ENCODE measurements around the gene FBXW5.

The FBXW5 gene

DNA sequence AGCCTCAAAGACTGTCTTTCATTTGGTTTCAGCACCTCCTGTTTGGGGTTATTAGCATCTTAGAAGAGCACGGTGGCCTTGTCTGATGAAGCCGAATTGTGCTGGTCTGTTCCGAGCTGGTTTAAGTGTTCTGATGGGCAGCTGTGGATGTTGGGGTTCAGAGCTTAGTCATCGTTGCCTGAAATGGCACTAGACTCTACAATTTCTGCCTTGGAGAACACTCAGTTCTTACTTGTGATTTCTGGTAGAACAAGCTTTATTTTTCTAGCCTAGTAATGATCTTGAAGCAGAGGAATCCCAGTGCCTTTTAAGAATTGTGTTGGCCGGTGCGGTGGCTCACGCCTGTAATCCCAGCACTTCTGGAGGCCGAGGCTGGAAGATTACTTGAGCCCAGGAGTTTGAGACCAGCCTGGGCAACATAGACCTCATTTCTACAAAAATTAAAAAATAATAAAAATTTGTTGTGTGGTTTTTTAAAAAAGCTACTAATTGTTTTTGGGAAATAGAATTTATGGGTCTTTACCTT lies 7.8 kb downstream of the FBXW5 start:
- in situ Hi-C loops (cut with MboI; ENCODE audit: low sequenced_read_pairs), result no loop called here

DNA sequence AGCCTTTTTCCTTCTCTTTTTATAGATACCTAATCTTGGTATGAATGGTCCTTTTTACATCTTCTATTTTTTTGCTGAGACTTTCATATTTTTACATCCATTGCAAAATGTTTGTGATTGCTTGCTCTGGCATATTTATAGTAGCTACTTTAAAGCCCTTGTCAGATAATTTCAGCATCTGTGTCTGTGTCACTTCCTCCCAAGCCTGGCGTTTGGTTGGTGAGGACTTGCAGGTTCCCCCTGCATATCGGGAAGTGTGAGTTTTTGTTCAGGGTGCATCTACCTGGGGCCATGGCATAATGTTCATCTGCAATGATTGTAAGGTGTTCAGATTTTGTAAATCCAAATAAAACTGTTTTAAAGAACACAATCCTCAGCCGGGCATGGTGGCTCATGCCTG lies 8.9 kb downstream of the FBXW5 start:
- in situ Hi-C loops (cut with MboI; ENCODE audit: low sequenced_read_pairs), result no loop called here

DNA sequence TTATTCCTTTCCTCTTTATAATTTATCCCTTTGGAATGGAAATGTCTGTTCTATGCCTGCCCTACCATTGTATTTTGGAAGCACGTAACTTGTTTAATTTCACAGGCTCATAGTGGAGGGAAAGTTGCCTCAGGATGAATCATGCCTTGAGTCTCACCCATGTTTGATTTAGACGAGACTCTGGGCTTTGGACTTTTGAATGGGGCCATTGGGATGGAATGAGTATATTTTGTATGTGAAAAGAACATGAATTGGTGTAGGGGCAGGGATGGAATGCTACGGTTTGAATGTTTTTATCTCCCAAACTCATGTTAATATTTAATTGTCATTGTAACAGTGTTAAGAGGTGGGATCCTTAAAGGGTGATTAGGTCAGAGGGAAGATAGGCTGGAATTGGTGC lies 10.3 kb downstream of the FBXW5 start:
- in situ Hi-C loops (cut with MboI; ENCODE audit: low sequenced_read_pairs), result no loop called here

DNA sequence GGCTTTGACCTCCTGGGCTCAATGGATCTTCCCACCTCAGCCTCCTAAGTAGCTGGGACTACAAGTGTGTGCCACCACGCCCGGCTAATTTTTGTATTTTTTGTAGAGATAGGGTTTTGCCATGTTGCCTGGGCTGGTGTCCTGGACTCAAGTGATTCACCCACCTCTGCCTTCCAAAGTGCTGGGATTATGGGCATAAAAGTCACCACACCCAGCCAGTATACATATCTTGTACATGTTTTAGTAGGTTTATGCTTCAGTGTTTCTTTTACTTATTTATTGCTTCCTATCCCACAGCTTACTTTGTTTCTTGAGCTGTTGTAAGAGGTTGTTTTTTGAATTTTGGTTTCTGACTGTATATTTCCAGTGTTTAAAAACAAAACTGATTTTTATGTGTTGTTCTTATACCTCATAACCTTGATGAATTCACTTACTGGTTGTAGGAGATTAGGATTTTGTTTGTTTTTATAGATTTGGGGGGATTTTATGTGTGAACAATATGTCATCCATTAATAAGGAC lies 12.9 kb downstream of the FBXW5 start:
- in situ Hi-C loops (cut with MboI; ENCODE audit: low sequenced_read_pairs), result no loop called here

- in situ Hi-C loops (cut with MboI; ENCODE audit: low sequenced_read_pairs), result no loop called here
These were observed 14.5 kb downstream of the FBXW5 start for GRCh38 chr9:136930014-136930413.

GRCh38 chr9:136928591-136928990 lies 15.9 kb downstream of the FBXW5 start:
- in situ Hi-C loops (cut with MboI; ENCODE audit: low sequenced_read_pairs), result no loop called here

DNA sequence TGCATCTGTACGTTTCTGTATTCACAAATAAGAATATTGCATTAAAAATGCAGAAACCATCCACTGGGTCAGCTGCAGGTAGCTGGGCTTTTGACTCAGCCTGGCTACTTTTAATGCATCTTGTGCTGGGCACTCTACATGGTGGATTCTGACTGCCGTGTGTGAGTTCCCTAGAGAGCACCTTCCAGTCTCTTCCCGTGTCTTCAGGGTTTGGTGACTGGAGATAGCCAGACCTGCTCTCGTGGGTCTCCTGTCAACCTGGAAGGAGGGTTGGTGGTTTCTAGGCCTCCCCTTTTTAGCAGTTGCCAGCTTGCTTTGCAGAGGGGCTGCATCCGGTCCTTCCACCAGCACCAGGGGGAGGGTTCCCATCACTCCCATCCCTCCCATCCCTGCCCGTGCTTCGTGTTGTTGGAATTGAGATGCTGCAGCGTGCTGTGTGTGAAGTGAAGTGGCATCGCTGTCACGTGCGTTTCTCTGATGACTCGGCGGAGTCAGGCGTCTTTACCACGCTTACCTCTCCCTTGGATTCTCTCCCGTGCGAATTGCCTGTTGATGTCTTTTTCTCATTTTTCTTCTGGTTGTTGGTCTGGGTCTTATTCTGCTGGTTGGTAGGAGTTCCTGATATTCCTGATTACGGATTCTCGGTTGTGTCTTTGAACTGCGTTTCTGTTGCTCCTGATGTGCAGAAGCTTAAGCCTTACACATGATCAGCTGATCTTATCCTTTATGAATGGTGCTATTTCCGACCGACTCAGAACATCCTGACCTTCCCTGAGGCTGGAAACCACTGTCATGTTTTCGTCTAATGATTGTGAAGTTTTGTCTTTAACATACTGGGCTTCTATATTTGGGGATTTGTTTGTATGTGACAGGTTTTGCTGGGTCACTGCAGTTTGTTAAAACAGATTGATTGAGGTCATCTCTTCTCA lies 16.9 kb downstream of the FBXW5 start:
- in situ Hi-C loops (cut with MboI; ENCODE audit: low sequenced_read_pairs), result no loop called here

DNA sequence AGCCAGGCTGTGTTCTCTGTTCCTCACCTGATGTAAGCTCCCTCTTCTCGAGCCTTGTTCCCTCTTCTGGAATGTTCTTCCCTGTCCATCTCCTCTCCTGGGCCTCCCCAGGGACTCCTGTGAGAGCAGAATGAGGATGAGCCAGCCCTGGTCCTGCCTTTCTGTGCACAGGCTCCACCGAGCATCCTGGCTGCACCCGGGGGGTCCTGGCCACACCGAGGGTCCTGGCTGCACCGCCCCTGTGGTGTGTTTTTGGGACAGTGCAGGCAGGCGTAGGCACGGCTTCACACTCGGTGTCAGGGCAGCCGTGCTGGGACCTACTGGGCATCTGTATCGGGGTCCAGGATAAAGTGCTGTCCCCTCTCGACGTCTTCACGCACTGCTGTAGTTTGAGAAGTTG lies 17.8 kb downstream of the FBXW5 start:
- in situ Hi-C loops (cut with MboI; ENCODE audit: low sequenced_read_pairs), result no loop called here

- in situ Hi-C loops (cut with MboI; ENCODE audit: low sequenced_read_pairs), result no loop called here
These were observed 18.3 kb downstream of the FBXW5 start for GRCh38 chr9:136926154-136926704.

GRCh38 chr9:136925414-136926153 lies 19.0 kb downstream of the FBXW5 start:
- in situ Hi-C loops (cut with MboI; ENCODE audit: low sequenced_read_pairs), result no loop called here

GRCh38 chr9:136923881-136924280 lies 20.7 kb downstream of the FBXW5 start:
- in situ Hi-C loops (cut with MboI; ENCODE audit: low sequenced_read_pairs), result no loop called here

- in situ Hi-C loops (cut with MboI; ENCODE audit: low sequenced_read_pairs), result no loop called here
These were observed 22.0 kb downstream of the FBXW5 start for GRCh38 chr9:136922540-136922939.

GRCh38 chr9:136921718-136922117 lies 22.8 kb downstream of the FBXW5 start:
- in situ Hi-C loops (cut with MboI; ENCODE audit: low sequenced_read_pairs), result no loop called here

GRCh38 chr9:136921307-136921706 lies 23.2 kb downstream of the FBXW5 start:
- in situ Hi-C loops (cut with MboI; ENCODE audit: low sequenced_read_pairs), result no loop called here

DNA sequence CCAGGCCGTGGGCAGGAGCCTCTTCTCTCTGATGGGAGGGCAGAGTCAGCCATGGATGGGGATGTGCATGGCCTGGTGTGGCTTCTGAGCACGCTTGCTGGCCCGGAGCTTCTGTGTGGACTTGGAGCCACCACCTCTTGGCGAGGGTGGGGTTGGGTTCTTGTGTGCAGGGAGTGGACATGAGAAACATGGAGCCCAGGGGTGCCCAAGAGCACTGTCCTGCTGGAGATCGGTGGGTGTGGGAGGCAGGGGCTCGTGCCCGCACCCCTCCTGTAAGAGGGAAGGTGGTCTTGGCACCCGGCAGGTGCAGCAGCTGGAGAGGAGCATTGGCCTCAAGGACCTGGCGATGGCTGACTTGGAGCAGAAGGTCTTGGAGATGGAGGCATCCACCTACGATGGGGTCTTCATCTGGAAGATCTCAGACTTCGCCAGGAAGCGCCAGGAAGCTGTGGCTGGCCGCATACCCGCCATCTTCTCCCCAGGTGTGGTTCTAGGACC lies 23.8 kb downstream of the FBXW5 start:
- in situ Hi-C loops (cut with MboI; ENCODE audit: low sequenced_read_pairs), result no loop called here

DNA sequence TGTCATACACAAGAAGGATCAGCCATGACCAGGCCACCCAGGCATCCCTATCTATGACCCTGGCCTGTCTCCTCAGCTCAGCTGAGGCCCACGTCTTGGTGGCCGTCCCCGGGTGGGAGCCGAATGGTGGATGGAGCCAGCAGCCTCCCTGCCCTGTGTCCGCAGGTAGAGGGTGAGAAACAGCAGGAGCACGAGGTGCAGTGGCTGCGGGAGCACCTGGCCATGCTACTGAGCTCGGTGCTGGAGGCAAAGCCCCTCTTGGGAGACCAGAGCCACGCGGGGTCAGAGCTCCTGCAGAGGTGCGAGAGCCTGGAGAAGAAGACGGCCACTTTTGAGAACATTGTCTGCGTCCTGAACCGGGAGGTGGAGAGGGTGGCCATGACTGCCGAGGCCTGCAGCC lies 24.5 kb downstream of the FBXW5 start:
- in situ Hi-C loops (cut with MboI; ENCODE audit: low sequenced_read_pairs), result no loop called here

- in situ Hi-C loops (cut with MboI; ENCODE audit: low sequenced_read_pairs), result no loop called here
These were observed 26.6 kb downstream of the FBXW5 start for GRCh38 chr9:136917902-136918301.

DNA sequence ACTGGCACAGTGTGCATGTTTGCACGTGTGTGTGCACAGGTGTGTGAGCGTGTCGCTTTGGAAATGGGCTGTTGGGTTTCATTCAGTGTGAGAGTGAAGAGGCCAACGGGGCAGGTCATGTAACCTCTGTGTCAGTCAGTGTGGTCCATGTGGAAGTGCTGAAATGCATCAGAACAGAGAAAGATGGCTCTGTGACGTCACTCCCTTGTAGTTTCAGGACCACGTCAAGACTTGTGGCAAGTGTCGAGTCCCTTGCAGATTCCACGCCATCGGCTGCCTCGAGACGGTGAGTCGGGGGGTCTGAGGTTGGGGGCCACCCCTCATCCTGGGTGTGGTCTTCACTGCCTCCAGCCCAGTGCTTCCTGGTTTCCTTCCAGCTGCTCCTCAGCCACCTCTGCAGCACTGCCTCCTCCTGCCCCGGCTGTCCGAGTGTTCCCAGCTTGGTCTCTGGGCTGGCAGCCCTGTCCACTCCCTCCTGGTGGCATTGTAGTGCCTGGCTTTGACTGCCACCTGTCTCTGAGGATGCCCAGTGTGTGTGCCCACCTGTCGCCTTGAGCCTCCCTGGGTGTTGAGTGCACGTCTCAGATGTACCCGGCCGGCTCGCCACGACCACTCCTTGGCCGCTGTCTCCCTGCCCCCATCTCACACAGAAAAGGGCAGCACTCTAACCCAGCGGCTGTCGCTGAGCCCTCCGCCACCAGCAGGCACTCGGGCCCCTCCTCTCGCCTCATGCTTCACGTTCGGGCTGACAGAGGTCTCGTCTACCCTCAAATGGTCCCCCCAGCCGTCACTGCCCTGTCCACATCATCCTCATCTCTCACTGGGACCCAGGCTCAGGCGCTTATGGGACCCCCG lies 28.0 kb downstream of the FBXW5 start:
- in situ Hi-C loops (cut with MboI; ENCODE audit: low sequenced_read_pairs), result no loop called here

GRCh38 chr9:136915632-136916329 lies 28.8 kb downstream of the FBXW5 start:
- in situ Hi-C loops (cut with MboI; ENCODE audit: low sequenced_read_pairs), result no loop called here
